Gastrocnemius medialis (tissue), 4 donors: ENCODE results near the gene FGFBP1.

Source experiments
- CTCF ChIP-seq, 5 experiments: fragments of 450-650 bp in 3 of 5; fragments of 200-600 bp in 2 of 5; sonication (generic) in 2 of 5; IDR thresholded peaks in 4 of 5; conservative IDR thresholded peaks in 1 of 5; 1 replicate in 4 of 5; 2 replicates in 1 of 5; pipeline ENCODE4 v1.5.1; 2016 to 2019; ENCODE audit warnings: antibody characterized with exemption in 5 of 5, mild to moderate bottlenecking in 3 of 5, moderate library complexity in 3 of 5
- POLR2A ChIP-seq, 2 donors: fragments of 450-650 bp; IDR thresholded peaks; one replicate each; pipeline ENCODE4 v1.6.1; 2017; ENCODE audit warnings: antibody characterized with exemption in 2 of 2, mild to moderate bottlenecking in 2 of 2, moderate library complexity in 2 of 2

GRCh38 chr4:15898902-15899301 is 39.6 kb downstream of the FGFBP1 start:
- TF ChIP-seq CTCF (IDR thresholded peaks at IDR 0.05 in 4 of 5, conservative IDR thresholded peaks at IDR 0.05 in 1 of 5) (no peak), POLR2A (IDR thresholded peaks at IDR 0.05) (no peak)
